Natural killer cell (primary cell): ENCODE results near the gene CYP3A5. TPM values are rescaled to one million over a fixed set of nuclear protein-coding genes. Genes with fewer than 3 reads are reported as not detected.

Experiments
- ATAC-seq, 3 donors: fragments of 150-1000 bp in 2 of 3; fragments of 200-7000 bp in 1 of 3; cut with Tn5 transposase; 1 replicate in 1 of 3; 2 replicates in 2 of 3; pipeline ENCODE4 v1.10.0; 2021; ENCODE audit warnings: mild to moderate bottlenecking in 2 of 3, moderate library complexity in 2 of 3
- DNase-seq, 2 donors: peaks; one replicate each; pipeline versions ENCODE4 v3.0.0 to v3.0.0-alpha.2; 2013 to 2021; ENCODE audit warnings: mixed read lengths in 1 of 2
- H3K27ac ChIP-seq: one replicate; pipeline ENCODE4 v1.5.1; 2013; ENCODE audit warnings: mild to moderate bottlenecking, low read length
- H3K27me3 ChIP-seq: one replicate; pipeline ENCODE4 v1.6.1; 2013; ENCODE audit warnings: low read length; ENCODE audit not compliant: control insufficient read depth, insufficient read depth
- H3K36me3 ChIP-seq: one replicate; pipeline ENCODE4 v1.6.1; 2013; ENCODE audit warnings: low read length; ENCODE audit not compliant: control insufficient read depth, insufficient read depth
- H3K4me1 ChIP-seq: one replicate; pipeline ENCODE4 v1.6.1; 2013; ENCODE audit warnings: low read length; ENCODE audit not compliant: control insufficient read depth, insufficient read depth
- H3K4me3 ChIP-seq: one replicate; pipeline ENCODE4 v1.5.1; 2013; ENCODE audit warnings: low read length
- H3K9me3 ChIP-seq: one replicate; pipeline ENCODE4 v1.6.1; 2013; ENCODE audit warnings: low read length; ENCODE audit not compliant: control insufficient read depth, insufficient read depth
- H3K27ac Mint-ChIP-seq, 2 donors: one replicate each; pipeline ENCODE4 v1.8.0; 2022; ENCODE audit warnings: mild to moderate bottlenecking in 2 of 2, mixed read lengths in 2 of 2, moderate library complexity in 1 of 2
- H3K27me3 Mint-ChIP-seq, 2 donors: one replicate each; pipeline ENCODE4 v1.8.0; 2022; ENCODE audit warnings: low read depth in 2 of 2, mixed read lengths in 2 of 2
- H3K36me3 Mint-ChIP-seq: one replicate; pipeline ENCODE4 v1.8.0; 2022; ENCODE audit warnings: mixed read lengths
- H3K4me1 Mint-ChIP-seq, 2 donors: one replicate each; pipeline ENCODE4 v1.8.0; 2022; ENCODE audit warnings: mixed read lengths in 2 of 2
- H3K4me3 Mint-ChIP-seq: one replicate; pipeline ENCODE4 v1.8.0; 2022; ENCODE audit warnings: mild to moderate bottlenecking, moderate library complexity, mixed read lengths
- H3K9me3 Mint-ChIP-seq, 2 donors: one replicate each; pipeline ENCODE4 v1.8.0; 2022; ENCODE audit warnings: mixed read lengths in 2 of 2
- CTCF ChIP-seq: fragments of 200-600 bp; IDR thresholded peaks from one replicate; pipeline ENCODE4 v1.8.0; 2022; ENCODE audit warnings: antibody characterized with exemption
- WGBS: methylation state at CpG from one replicate; pipeline ENCODE4 v1.1.7; 2013; ENCODE audit warnings: missing lambda C conversion rate; ENCODE audit not compliant: insufficient coverage; 5-methylcytosine and 5-hydroxymethylcytosine counted together
- intact Hi-C: fragments of 100-400 bp; cut with micrococcal nuclease; formaldehyde crosslinking; loops from one replicate; pipeline ENCODE4 v1.14.2; 2022
- total RNA-seq, 4 donors: library from RNA; stranded (reverse); fragments of 120-200 nt in 1 of 4; gene quantifications; one replicate each; pipeline versions ENCODE4 v1.2.3 to v1.2.4, GENCODE V29; 2013 to 2022

The CYP3A5 gene
- total RNA-seq, 3 donors from 2014 or later (not counting 1 experiment from before 2014, with no cell fraction given): 0.14 TPM; not detected in 2

- H3K9me3 Mint-ChIP-seq: no peaks in the 10 kb centered on the region
- H3K36me3 Mint-ChIP-seq: peaks cover 16% of the 10 kb centered on the region
- 35% methylated on average over 16 of the region's 16 CpGs for WGBS
- peak overlapping the region; percentile 78 for H3K4me3 Mint-ChIP-seq
- peak; percentile 86 to 93 (median 90) for ATAC-seq
- peak; percentile 52 to 93 for DNase-seq
- Histone ChIP-seq H3K4me1 (peaks cover 28% of the 10 kb centered on the region), H3K27ac (peak overlapping the region; percentile 64), H3K36me3 (peaks cover 89% of the 10 kb centered on the region), H3K9me3 (no peaks in the 10 kb centered on the region), H3K27me3 (no peaks in the 10 kb centered on the region), H3K4me3 (no peak overlapping the region)
- no peaks in the 10 kb centered on the region for H3K27me3 Mint-ChIP-seq
- H3K4me1 Mint-ChIP-seq: peaks cover 29 to 36% of the 10 kb centered on the region in 2 donors
- TF ChIP-seq CTCF: no peak
- intact Hi-C loops: no loop called here
- H3K27ac Mint-ChIP-seq: peak overlapping the region; percentile 85 to 89
These were observed 55.3 kb downstream of the CYP3A5 start for GRCh38 chr7:99624484-99624883.

GRCh38 chr7:99623702-99624447 is 55.9 kb downstream of the CYP3A5 start:
- Mint-ChIP-seq H3K4me3 (peak overlapping the region; percentile 78), H3K36me3 (peaks cover 16% of the 10 kb centered on the region), H3K9me3 (no peaks in the 10 kb centered on the region), H3K4me1 (peaks cover 29 to 42% of the 10 kb centered on the region in 2 donors), H3K27ac (peak overlapping the region; percentile 85 to 89), H3K27me3 (no peaks in the 10 kb centered on the region)
- Histone ChIP-seq H3K4me1 (peaks cover 28% of the 10 kb centered on the region), H3K9me3 (no peaks in the 10 kb centered on the region), H3K36me3 (peaks cover 90% of the 10 kb centered on the region), H3K27me3 (no peaks in the 10 kb centered on the region), H3K4me3 (no peak overlapping the region), H3K27ac (peak overlapping the region; percentile 64)
- no peak for TF ChIP-seq CTCF
- intact Hi-C loops: no loop called here
- ATAC-seq: peak; percentile 2 to 13 (median 11)
- peak in 1 of 2 donors; percentile 55 for DNase-seq
- WGBS: 79% methylated on average over 9 of the region's 9 CpGs

- Mint-ChIP-seq H3K27ac (peak overlapping the region; percentile 85 to 89), H3K4me1 (peaks cover 32 to 48% of the 10 kb centered on the region in 2 donors), H3K36me3 (peaks cover 11% of the 10 kb centered on the region), H3K4me3 (peak overlapping the region; percentile 78), H3K27me3 (no peaks in the 10 kb centered on the region), H3K9me3 (no peaks in the 10 kb centered on the region)
- DNase-seq (peak in 1 of 2 donors; percentile 57), ATAC-seq (no peak)
- Histone ChIP-seq H3K9me3 (no peaks in the 10 kb centered on the region), H3K27me3 (no peaks in the 10 kb centered on the region), H3K27ac (no peak overlapping the region), H3K4me3 (no peak overlapping the region), H3K4me1 (peaks cover 28% of the 10 kb centered on the region), H3K36me3 (peaks cover 89% of the 10 kb centered on the region)
- intact Hi-C loops: no loop called here
- no peak for TF ChIP-seq CTCF
- 83% methylated on average over 7 of the region's 7 CpGs for WGBS
These were observed 56.6 kb downstream of the CYP3A5 start for GRCh38 chr7:99623091-99623693.
